HG02970 (cell line): ENCODE measurements around the gene PLEKHG7.
"Not testable (repeated sequence)": the region's sequence is repeated elsewhere in the genome, so short reads cannot be mapped to it uniquely, and the experiment has no call there.

Source experiments
- ATAC-seq: cut with Tn5 transposase; IDR thresholded peaks from one replicate; pipeline ENCODE4 v1.9.1; 2021; ENCODE audit warnings: mild to moderate bottlenecking, moderate library complexity, moderate number of reproducible peaks; ENCODE audit not compliant: unreplicated experiment, low FRiP score

The PLEKHG7 gene

GRCh38 chr12:92785563-92785950 lies 82.8 kb downstream of the PLEKHG7 start:
- ATAC-seq: no peak

DNA sequence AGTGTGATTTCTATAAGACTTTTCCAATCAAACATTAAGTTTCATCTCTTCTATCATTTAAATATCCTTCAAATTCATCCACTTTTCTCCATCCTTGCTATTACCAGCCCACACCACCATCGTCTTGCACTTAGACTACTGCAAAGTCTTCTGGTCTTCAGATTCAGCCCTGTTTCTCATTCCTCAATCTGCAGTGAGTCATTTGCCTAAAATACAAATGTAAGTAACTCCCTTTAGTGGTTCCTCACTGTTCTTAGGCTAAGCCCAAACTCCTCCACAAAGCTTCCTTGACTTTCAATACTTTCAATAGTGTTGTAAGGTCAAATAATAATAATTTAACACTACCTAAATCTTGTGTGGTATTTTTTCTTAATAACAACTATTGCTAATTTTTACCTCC lies 83.3 kb downstream of the PLEKHG7 start:
- no peak for ATAC-seq

DNA sequence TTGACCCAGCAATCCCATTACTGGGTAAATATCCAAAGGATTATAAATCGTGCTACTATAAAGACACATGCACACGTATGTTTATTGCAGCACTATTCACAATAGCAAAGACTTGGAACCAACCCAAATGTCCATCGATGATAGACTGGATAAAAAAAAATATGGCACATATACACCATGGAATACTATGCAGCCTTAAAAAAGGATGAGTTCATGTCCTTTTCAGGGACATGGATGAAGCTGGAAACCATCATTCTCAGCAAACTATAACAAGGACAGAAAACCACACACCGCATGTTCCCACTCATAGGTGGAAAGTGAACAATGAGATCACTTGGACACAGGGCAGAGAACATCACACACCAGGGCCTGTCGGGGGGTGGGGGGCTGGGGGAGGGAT lies 91.6 kb downstream of the PLEKHG7 start:
- ATAC-seq: not testable (repeated sequence)

DNA sequence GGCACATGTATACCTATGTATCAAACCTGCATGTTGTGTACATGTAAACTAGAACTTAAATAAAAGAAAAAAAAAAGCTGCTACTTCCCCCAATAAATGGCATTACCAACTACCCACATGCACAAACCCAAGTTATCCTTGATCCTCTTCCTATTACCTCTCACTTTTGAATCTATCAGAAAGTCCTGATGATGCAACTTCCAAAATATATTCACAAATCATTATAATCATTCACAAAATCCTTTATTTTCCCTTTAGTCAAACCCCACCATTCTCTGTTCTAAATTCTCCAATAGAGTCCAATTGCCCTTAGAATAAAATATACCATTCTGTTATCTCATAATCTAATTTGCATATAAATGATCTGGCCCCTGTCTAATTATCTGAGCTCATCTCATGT lies 92.0 kb downstream of the PLEKHG7 start:
- no peak for ATAC-seq

GRCh38 chr12:92796650-92797049 lies 93.9 kb downstream of the PLEKHG7 start:
- ATAC-seq: no peak

DNA sequence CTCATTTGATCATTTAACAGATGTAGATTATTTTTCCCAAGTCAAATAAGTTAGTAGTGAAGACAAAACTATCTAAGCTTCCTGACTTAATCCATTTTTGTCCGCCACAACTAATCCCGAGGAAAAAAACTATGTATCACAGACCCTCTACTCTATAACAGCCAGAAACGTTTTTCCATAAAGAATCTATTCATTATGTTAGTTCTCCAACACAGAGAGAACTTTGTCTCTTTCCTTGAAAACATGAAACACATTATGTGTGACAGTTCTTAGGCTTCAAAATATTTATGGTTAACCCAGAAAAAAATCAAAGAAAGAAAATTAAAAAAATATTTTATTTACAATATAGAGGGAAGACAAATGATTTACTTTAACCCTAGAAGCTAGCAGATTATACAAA lies 100.1 kb downstream of the PLEKHG7 start:
- ATAC-seq: no peak

GRCh38 chr12:92803903-92804302 lies 101.1 kb downstream of the PLEKHG7 start:
- ATAC-seq: no peak

GRCh38 chr12:92810370-92810769 lies 107.6 kb downstream of the PLEKHG7 start:
- ATAC-seq: no peak

DNA sequence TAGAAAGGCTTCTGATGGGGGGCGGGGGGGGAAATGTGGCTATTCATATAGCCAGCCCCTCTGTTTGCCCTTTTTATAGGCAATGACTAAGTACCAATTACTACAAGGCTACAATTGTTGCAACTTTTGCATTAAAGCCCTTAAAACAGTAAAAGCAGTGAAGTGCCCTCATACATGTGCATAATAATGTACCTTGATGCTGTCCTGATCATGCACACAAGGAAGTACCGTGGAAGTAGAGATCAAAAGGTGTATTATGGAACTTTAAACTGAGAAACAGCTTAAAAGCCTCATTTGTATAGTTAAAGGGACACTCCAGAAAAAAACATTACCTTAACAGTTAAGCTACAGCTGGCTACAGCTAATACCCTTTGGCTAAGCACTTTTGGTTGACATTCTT lies 111.8 kb downstream of the PLEKHG7 start:
- ATAC-seq: no peak

GRCh38 chr12:92821142-92821541 lies 118.4 kb downstream of the PLEKHG7 start:
- no peak for ATAC-seq
